Trophoblast cell (in vitro differentiated cells and primary cell): ENCODE data around the gene TAF1A.

Experiments
- DNase-seq, 2 donors: peaks; one replicate each; pipeline ENCODE4 v3.0.0-alpha.2; 2016
- H2AFZ ChIP-seq: 2 replicates; pipeline ENCODE4 v1.6.1; 2013; ENCODE audit warnings: low read length, moderate library complexity, mild to moderate bottlenecking; ENCODE audit not compliant: insufficient read depth, poor library complexity
- H2AK5ac ChIP-seq: 2 replicates; pipeline ENCODE4 v1.6.1; 2013; ENCODE audit warnings: mild to moderate bottlenecking, low read length
- H2BK120ac ChIP-seq: 2 replicates; pipeline ENCODE4 v1.6.1; 2013; ENCODE audit warnings: low read length, mild to moderate bottlenecking, moderate library complexity; ENCODE audit not compliant: insufficient read depth, poor library complexity
- H2BK12ac ChIP-seq: 2 replicates; pipeline ENCODE4 v1.6.1; 2013; ENCODE audit warnings: mild to moderate bottlenecking, low read length, moderate library complexity
- H2BK5ac ChIP-seq: 2 replicates; pipeline ENCODE4 v1.6.1; 2013; ENCODE audit warnings: low read length, low read depth, moderate library complexity, mild to moderate bottlenecking; ENCODE audit not compliant: poor library complexity
- H3K14ac ChIP-seq: 2 replicates; pipeline ENCODE4 v1.6.1; 2013; ENCODE audit warnings: mild to moderate bottlenecking, low read length
- H3K18ac ChIP-seq: 2 replicates; pipeline ENCODE4 v1.6.1; 2013; ENCODE audit warnings: mild to moderate bottlenecking, low read length
- H3K23ac ChIP-seq: 2 replicates; pipeline ENCODE4 v1.6.1; 2013; ENCODE audit warnings: low read length
- H3K27ac ChIP-seq: 2 replicates; pipeline ENCODE4 v1.5.1; 2013; ENCODE audit warnings: low read depth, mild to moderate bottlenecking, inconsistent platforms, low read length, moderate library complexity
- H3K27me3 ChIP-seq: 2 replicates; pipeline ENCODE4 v1.6.1; 2013; ENCODE audit warnings: inconsistent platforms, mild to moderate bottlenecking, low read length, moderate library complexity; ENCODE audit not compliant: insufficient read depth
- H3K36me3 ChIP-seq, 2 experiments: 1 replicate in 1 of 2; 2 replicates in 1 of 2; pipeline ENCODE4 v1.6.1; 2013; ENCODE audit warnings: low read length in 2 of 2, mild to moderate bottlenecking in 2 of 2, moderate library complexity in 1 of 2; ENCODE audit not compliant: insufficient read depth in 2 of 2, control insufficient read depth in 1 of 2
- H3K4ac ChIP-seq: 2 replicates; pipeline ENCODE4 v1.6.1; 2013; ENCODE audit warnings: low read depth, mild to moderate bottlenecking, low read length, moderate library complexity
- H3K4me1 ChIP-seq, 2 experiments: 1 replicate in 1 of 2; 2 replicates in 1 of 2; pipeline ENCODE4 v1.6.1; 2013; ENCODE audit warnings: low read length in 2 of 2, mild to moderate bottlenecking in 2 of 2, moderate library complexity in 1 of 2; ENCODE audit not compliant: insufficient read depth in 2 of 2, control insufficient read depth in 1 of 2
- H3K4me2 ChIP-seq: 2 replicates; pipeline ENCODE4 v1.6.1; 2013; ENCODE audit warnings: inconsistent platforms, mild to moderate bottlenecking, low read length, moderate library complexity
- H3K4me3 ChIP-seq: 2 replicates; pipeline ENCODE4 v1.5.1; 2013; ENCODE audit warnings: mild to moderate bottlenecking, low read depth, low read length, inconsistent platforms
- H3K79me1 ChIP-seq: one replicate; pipeline ENCODE4 v1.6.1; 2013; ENCODE audit warnings: low read length
- H3K79me2 ChIP-seq: 2 replicates; pipeline ENCODE4 v1.6.1; 2013; ENCODE audit warnings: low read length, mild to moderate bottlenecking; ENCODE audit not compliant: control insufficient read depth, insufficient read depth, poor library complexity
- H3K9ac ChIP-seq: 2 replicates; pipeline ENCODE4 v1.6.1; 2013; ENCODE audit warnings: mild to moderate bottlenecking, low read length
- H3K9me3 ChIP-seq: 2 replicates; pipeline ENCODE4 v1.6.1; 2013; ENCODE audit warnings: low read depth, mild to moderate bottlenecking, control low read depth, inconsistent platforms, low read length; ENCODE audit not compliant: insufficient read depth
- H4K12ac ChIP-seq: 2 replicates; pipeline ENCODE4 v1.6.1; 2013; ENCODE audit warnings: low read depth, mild to moderate bottlenecking, low read length, moderate library complexity
- H4K8ac ChIP-seq: 2 replicates; pipeline ENCODE4 v1.6.1; 2013; ENCODE audit warnings: low read depth, mild to moderate bottlenecking, low read length, moderate library complexity
- H4K91ac ChIP-seq: one replicate; pipeline ENCODE4 v1.6.1; 2013; ENCODE audit warnings: low read depth, mild to moderate bottlenecking, low read length, moderate library complexity
- whole genome bisulfite sequencing: extraction: QIAGEN DNeasy Blood & Tissue Kit; methylation state at CpG from one replicate; pipeline ENCODE4 v1.1.7; 2013; ENCODE audit warnings: missing lambda C conversion rate; ENCODE audit not compliant: insufficient read length, insufficient coverage; ENCODE audit errors: extremely low coverage; 5-methylcytosine and 5-hydroxymethylcytosine counted together

The TAF1A gene

DNA sequence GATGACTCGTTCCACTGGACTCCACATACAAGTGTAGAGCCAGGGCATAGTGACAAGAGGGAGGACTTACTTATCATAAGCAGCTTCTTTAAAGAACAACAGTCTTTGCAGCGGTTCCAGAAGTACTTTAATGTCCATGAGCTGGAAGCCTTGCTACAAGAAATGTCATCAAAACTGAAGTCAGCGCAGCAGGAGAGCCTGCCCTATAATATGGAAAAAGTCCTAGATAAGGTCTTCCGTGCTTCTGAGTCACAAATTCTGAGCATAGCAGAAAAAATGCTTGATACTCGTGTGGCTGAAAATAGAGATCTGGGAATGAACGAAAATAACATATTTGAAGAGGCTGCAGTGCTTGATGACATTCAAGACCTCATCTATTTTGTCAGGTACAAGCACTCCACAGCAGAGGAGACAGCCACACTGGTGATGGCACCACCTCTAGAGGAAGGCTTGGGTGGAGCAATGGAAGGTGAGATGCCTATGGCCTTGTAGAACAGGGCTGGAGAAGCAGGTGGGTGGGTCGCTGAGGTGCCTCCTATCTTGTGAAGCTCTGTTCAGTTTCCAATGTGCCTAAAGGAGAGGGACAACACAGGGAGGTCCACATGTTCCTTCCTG, 40.3 kb upstream of the TAF1A start:
- no CpG with 5 or more reads among the region's 7 CpGs for WGBS
- Histone ChIP-seq H3K18ac (no peak overlapping the region), H3K27me3 (no peaks in the 10 kb centered on the region), H3K4me3 (no peak overlapping the region), H4K8ac (no peak overlapping the region), H3K79me1 (no peaks in the 10 kb centered on the region), H3K23ac (no peak overlapping the region), H2BK120ac (no peak overlapping the region), H2AFZ (no peak overlapping the region), H3K27ac (no peak overlapping the region), H3K4ac (no peak overlapping the region), H3K9me3 (no peaks in the 10 kb centered on the region), H3K36me3 (peaks cover 13 to 23% of the 10 kb centered on the region in 2 experiments), H2AK5ac (no peak overlapping the region), H2BK5ac (no peak overlapping the region), H3K79me2 (no peaks in the 10 kb centered on the region), H4K12ac (no peak overlapping the region), H3K4me2 (no peak overlapping the region), H3K4me1 (no peaks in the 10 kb centered on the region), H3K9ac (no peak overlapping the region), H3K14ac (no peak overlapping the region), H2BK12ac (no peak overlapping the region), H4K91ac (no peak overlapping the region)
- peak in 1 of 2 donors; percentile 67 for DNase-seq

DNA sequence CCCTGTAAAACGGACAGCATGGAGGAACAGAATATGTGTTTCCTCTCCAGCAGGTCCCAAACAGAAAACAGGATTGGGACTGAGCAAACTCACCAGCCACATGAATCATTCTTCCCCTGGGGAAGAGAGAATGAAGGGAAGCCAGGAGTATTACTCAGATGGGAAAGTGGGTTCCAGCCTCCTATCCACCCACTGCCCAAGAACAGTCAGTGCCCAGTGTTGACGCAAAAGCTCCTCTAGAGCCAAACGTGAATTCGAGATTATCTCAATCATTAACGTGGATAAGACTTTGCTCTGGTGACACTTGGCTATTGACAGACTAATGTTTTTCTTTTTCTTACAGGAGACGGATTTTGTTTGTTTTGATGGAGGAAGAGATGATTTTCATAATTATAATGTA, 37.5 kb upstream of the TAF1A start:
- Histone ChIP-seq H3K9me3 (no peaks in the 10 kb centered on the region), H3K4me3 (no peak overlapping the region)

DNA sequence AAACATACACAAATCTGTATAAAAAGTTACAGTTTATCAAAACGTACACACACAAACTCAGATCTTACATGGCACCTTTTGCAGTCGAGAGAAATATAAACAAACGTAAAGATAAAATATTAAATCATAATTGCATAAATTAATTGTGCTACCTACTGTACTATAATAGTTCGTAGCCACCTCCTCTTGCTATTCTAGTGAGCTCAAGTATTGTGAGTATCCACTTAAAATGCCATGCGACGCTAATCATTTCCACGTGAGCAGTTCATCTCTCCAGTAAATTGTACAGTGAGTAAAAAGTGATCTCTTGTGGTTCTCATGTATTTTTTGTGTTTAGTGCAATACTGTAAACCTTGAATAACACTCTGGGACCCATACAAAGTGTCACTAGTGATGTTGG, 34.5 kb upstream of the TAF1A start:
- Histone ChIP-seq H2AK5ac (no peak overlapping the region), H4K8ac (no peak overlapping the region), H3K4me3 (no peak overlapping the region), H3K79me1 (no peaks in the 10 kb centered on the region), H3K4me2 (no peak overlapping the region), H3K23ac (no peak overlapping the region), H3K9me3 (no peaks in the 10 kb centered on the region), H3K9ac (no peak overlapping the region), H2BK120ac (no peak overlapping the region), H3K79me2 (no peaks in the 10 kb centered on the region), H3K36me3 (peaks cover 0 to 12% of the 10 kb centered on the region in 2 experiments), H2AFZ (no peak overlapping the region), H4K12ac (no peak overlapping the region), H3K18ac (no peak overlapping the region), H3K14ac (no peak overlapping the region), H3K27ac (no peak overlapping the region), H3K27me3 (no peaks in the 10 kb centered on the region), H3K4ac (no peak overlapping the region), H2BK5ac (no peak overlapping the region), H3K4me1 (peaks cover 0 to 3% of the 10 kb centered on the region in 2 experiments), H2BK12ac (no peak overlapping the region), H4K91ac (no peak overlapping the region)
- no CpG with 5 or more reads among the region's 7 CpGs for WGBS
- DNase-seq = no peak

More for the DNA sequence above, 37.5 kb upstream of the TAF1A start:
- H4K8ac ChIP-seq = no peak overlapping the region
- H3K4me1 ChIP-seq = no peaks in the 10 kb centered on the region
- H3K27me3 ChIP-seq = no peaks in the 10 kb centered on the region
- 100% methylated on average over 1 of the region's 6 CpGs for WGBS
- peaks cover 6 to 19% of the 10 kb centered on the region in 2 experiments for H3K36me3 ChIP-seq
- no peak overlapping the region for H2BK12ac ChIP-seq
- no peak overlapping the region for H2AK5ac ChIP-seq
- no peaks in the 10 kb centered on the region for H3K79me1 ChIP-seq
- H3K23ac ChIP-seq = no peak overlapping the region
- H4K91ac ChIP-seq = no peak overlapping the region
- H2BK120ac ChIP-seq = no peak overlapping the region
- H2AFZ ChIP-seq = no peak overlapping the region
- DNase-seq = no peak
- no peak overlapping the region for H3K9ac ChIP-seq
- H3K4me2 ChIP-seq = no peak overlapping the region
- H3K14ac ChIP-seq = no peak overlapping the region
- H4K12ac ChIP-seq = no peak overlapping the region
- H3K18ac ChIP-seq = no peak overlapping the region
- no peak overlapping the region for H3K27ac ChIP-seq
- H2BK5ac ChIP-seq = no peak overlapping the region
- no peak overlapping the region for H3K4ac ChIP-seq
- H3K79me2 ChIP-seq = no peaks in the 10 kb centered on the region

DNA sequence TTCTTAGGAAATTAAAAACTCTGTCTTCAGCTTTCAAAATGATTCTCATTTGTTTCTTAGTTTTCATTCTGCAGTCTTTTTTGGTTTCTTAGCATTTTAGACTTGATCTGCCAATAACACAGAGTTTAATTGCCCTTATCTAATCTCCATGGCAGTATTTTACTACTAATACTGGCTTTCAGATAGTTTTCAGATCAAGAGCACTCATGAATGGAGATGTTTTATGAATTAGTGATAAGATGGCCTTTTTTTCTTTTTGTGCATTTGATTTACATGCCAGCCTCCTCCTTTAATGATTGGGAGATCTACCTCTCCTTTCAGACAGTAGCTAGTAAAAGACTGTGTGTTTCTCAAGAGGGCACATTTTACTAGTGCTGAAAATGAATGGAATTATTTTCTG, 33.7 kb upstream of the TAF1A start:
- H3K79me2 ChIP-seq = no peaks in the 10 kb centered on the region
- H3K4me2 ChIP-seq = no peak overlapping the region
- no peak overlapping the region for H3K4ac ChIP-seq
- no peak overlapping the region for H2AFZ ChIP-seq
- no peak overlapping the region for H2AK5ac ChIP-seq
- no peak overlapping the region for H3K18ac ChIP-seq
- no peak overlapping the region for H4K91ac ChIP-seq
- H4K12ac ChIP-seq = no peak overlapping the region
- H3K9me3 ChIP-seq = no peaks in the 10 kb centered on the region
- no peak overlapping the region for H2BK5ac ChIP-seq
- H3K14ac ChIP-seq = no peak overlapping the region
- H3K27ac ChIP-seq = no peak overlapping the region
- H3K27me3 ChIP-seq = no peaks in the 10 kb centered on the region
- H3K36me3 ChIP-seq = peaks cover 0 to 7% of the 10 kb centered on the region in 2 experiments
- DNase-seq = no peak
- no peaks in the 10 kb centered on the region for H3K79me1 ChIP-seq
- no peak overlapping the region for H3K23ac ChIP-seq
- no peak overlapping the region for H4K8ac ChIP-seq
- H2BK12ac ChIP-seq = no peak overlapping the region
- H2BK120ac ChIP-seq = no peak overlapping the region
- peaks cover 0 to 5% of the 10 kb centered on the region in 2 experiments for H3K4me1 ChIP-seq
- no peak overlapping the region for H3K4me3 ChIP-seq
- H3K9ac ChIP-seq = no peak overlapping the region
